HG02798 (cell line): ENCODE measurements around the gene FGD5.
"Not testable (repeated sequence)": the region's sequence is repeated elsewhere in the genome, so short reads cannot be mapped to it uniquely, and the experiment has no call there.

Source experiments
- ATAC-seq: cut with Tn5 transposase; IDR thresholded peaks from one replicate; pipeline ENCODE4 v1.9.1; 2021; ENCODE audit warnings: mild to moderate bottlenecking; ENCODE audit not compliant: unreplicated experiment, poor library complexity

Gene FGD5

DNA sequence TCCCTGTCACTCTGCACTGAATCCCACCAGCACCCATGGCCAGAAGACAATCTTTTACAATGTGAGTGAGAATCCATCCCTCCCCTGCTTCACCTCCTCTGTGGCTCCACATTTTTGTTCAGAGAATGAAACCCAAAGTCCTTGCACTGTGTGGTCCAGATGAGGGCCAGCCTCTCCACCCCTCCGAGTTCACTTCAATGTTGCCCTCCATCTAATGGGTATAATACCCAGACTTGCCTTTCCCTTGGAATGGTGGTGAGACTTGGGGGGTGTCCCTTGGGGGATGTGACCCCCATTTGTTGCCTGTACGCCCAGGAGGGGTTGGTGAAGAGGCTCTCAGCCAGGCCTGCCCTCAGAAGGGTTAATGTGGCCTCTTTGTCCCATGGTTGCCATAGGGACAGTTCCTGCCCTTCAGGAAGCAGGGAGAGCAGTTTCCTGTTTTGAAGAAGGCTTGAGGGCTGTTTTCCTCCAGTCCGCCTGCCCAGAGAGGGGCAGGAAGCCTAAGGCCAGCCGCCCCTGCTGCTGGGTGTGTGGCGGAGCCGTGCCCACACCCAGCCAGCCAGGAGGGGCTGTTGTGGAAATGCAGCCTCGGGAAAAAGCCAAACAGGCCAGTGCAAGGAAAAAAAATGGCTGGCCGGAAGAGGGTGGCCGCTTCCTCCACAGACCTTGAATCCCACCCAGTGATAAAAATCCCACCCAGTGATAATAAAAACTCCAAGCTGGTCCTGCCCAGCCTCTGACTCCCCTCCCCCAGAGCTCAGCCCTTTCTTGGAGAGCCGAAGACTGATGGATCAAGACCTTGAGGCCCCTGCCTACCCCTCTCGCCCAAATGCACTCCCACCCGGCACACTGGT, 14.6 kb upstream of the FGD5 start:
- no peak for ATAC-seq

DNA sequence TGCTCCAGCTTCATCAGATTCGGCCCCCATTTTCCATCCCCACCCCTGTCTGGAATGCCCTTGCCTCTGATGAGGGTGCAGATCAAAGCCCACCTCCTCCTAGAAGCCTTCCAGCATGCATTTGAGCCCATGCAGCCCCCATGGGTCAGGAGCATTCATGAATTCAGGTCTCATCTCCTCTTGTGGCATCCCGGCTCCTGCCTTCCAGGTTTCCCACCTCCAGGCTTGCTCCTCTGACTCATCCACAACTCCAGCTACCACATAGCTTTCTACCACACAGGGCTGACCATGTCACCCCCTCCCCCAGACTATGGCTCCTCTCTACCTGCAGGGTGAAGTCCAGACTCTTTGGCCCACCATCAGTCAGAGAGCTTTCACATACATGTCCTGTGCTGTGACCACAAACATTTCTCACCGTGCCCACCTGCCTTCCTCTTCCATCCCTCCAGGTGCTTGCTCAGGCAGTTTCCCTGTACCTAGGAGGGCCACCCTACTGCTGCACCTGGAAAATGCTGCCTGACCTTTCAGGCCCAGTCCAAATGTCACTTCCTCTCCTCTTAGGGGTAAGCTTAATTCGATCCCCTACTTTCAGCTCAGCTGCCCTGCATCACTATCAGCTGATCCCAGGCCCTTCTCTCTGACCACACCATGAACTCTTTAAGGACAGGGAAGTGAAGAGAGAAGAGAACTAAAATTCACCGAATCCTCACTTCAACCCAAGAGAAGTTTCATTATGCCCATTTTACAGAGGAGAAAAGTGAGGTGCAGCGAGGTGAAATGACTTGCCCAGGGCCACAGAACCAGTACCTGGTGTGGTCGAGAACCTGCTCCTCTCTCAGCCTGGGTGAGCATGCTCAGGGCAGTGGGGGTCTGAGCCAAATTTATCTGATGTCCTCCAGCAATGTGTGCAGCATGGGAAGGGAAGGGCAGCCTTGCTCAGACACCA, 13.7 kb upstream of the FGD5 start:
- no peak for ATAC-seq

DNA sequence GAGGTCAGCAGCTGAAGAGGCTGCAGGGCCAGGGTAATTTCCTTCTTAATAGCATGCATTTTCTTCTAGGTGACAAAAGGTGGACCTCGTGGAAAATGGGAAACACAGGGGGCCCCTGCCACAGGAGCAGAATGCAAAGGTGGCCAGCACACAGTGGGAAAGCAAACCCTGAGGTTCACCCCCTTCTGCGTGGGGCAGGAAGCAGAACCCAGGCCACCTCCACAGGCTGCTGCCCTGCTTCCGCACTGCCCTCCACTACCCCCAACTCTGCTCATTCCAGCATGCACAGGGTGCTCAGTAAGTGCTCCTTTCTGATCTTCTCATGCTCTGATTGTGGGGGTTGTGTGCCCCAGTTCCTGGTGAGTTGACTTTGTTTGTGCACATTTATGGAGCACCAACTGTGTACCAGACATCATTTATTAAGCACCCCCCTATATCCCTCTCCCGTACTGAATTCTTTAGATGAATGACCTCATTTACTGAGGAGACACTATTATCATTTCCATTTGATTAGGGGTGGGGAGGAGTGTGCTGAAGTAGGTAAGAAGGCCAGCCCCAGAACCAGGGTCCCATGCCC, 12.7 kb upstream of the FGD5 start:
- no peak for ATAC-seq

DNA sequence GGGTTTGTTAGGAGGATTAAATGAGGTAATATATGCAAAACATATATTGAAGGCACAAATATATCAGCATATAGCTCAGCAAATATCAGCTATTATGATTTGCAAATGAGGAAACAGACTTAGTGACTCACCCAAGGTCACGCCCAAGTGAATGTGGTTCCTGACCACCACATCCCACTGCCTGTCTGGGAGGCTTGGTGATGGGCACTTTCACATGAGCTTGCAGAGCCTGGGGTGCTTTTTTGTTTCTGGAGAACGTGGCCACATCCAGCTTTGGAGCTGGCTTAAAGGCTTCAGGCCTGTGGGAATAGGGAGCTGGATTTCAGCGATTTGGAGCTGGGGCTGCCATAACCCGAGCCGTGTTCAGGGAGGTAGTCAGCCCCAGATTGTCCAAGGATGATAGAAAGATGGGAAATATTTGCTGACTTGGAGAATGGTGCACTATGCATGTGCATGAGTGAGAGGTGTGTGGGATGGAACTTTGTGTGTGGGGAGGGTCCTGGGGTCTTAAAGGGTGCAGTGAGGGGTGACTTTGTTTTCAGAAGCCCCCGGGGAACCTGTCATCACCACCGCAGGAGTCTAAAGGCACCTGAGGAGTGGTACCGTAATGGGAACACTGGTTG, 12.0 kb upstream of the FGD5 start:
- no peak for ATAC-seq

- ATAC-seq = no peak
These were observed 10.7 kb upstream of the FGD5 start for GRCh38 chr3:14808025-14808424.

DNA sequence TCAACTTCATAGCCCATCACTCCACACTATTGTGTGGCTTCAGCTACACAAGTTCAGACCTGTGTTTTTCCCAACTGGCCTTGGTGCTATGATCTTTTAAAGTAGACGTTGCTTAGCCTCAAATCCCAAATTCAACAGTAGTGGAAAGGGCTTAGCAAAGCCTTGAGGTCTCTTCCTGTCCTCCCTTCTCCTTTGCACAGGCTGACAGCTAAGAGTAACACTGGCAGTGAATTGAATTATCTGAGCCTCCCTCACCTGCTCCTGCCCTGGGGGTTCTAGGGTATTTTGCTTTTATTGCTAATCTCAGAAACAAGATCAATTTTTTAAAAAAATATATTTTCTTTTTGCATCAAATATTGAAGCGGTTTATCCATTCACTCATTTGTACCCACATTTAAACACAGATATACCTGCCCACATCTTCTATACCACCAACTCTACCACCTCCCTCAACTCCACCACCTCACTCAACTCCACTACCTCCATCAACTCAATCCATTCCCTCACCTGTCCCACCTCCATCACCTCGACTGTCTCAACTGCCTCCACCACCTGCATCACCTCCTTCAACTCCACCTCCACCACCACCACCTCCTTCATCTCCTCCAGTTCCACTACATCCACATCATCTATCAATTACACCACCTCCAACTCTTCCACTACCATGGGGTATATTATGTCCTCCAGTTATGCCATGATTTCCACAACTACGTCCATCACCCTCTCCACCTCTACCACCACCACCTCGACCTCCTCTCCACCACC, 10.1 kb upstream of the FGD5 start:
- no peak for ATAC-seq

DNA sequence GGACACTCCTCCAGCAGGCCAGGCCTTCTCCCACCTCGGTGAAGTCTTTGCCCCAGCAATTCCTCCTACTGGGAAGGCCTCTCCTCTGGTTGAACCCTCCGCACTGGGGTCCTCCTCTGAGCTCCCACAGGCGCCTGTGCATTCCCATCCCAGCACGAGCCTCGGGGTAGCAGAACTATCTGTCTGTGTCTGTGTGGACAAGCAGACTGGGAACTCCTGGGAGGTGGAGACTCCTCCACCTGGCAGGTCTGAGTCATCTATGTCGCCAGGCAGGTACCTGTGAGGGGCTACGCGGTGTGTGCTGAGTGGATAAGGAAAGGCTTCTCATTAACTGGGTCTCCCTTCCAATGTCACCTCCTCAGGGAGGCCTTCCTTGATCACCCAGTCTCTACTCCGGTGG, 9.2 kb upstream of the FGD5 start:
- ATAC-seq = not testable (repeated sequence)

GRCh38 chr3:14810070-14810791, 8.5 kb upstream of the FGD5 start:
- ATAC-seq = no peak

DNA sequence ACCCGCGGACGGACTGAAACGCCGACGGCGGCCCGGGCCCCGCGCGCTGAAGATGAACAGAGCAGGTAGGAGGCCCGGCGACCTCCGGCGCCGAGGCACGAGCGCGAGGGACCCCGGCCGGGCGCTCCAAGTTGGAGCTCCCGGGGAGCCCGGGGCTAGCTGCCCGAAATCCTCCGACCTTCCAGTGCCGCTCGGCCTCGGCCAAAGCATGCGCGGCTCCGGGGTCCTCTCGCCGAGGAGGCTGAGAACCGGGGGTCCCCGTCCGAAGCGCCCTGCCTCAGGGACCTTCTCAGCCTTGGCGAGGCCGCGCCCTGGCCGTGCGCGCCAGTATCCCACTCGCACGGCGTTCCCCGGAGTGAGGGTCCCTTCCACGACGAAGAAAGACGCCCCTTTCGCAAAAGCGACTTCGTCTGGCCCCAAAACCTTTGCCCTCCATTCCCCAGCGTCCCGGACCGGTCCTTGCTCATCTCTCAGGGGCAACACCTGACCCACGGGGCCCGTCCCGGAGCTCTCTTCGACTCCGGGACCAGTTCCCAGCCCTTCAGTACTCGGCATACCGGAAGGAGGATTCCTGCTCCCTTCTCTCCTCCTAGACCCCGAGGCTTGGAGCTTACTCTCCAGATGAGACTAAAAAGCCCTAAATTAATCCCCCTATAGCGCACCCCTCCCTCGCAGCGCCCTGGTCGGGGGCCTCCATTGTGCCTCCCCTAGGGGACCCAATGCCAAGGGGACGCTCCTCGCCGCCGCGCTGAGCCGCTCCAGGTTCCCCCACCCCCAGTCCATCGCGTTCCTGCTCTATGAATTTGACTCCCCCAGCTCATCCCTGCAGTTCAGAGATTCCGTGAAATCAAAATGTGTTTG, 7.7 kb upstream of the FGD5 start:
- ATAC-seq = no peak

DNA sequence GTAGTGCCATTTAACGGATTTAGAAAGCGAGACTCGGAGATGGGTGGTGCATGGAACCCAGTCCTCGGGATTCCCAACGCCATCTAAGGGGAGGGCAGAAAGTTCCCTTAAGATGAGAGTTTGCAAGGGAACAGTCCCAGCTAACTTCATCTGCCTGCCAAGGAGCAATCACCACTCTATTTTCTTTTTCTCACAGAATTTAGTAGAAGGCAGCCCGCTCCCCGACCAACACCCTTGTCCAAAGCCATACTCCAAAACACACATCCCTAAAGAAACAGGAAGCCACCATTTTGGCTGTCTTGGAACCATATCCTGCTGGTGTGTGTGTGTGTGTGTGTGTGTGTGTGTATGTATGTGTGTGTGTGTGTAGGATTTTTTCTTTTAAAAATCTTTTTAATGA, 7.1 kb upstream of the FGD5 start:
- no peak for ATAC-seq

GRCh38 chr3:14812196-14812790, 6.5 kb upstream of the FGD5 start:
- no peak for ATAC-seq

DNA sequence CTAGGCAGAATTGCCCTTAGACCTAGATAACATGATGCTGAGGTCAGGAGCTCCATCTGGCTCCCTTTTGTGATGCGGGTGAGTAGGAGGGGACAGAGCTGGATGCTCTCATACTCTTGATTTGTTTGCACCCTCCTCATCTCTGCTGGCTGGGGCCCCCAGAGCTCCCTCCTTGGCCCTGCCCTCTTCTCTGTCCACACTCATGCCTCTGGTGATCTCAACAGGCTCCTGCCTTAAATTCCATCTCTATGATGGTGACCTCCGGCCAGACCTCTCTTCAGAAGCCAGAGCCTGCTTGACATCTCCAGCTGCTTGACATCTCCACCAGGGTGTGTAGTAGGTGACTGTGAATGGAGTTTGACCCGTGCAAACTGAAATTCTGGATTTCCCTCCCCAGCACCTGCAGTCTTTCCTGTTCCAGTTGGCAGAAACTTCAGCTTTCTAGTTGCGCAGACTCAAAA, 4.3 kb upstream of the FGD5 start:
- no peak for ATAC-seq

DNA sequence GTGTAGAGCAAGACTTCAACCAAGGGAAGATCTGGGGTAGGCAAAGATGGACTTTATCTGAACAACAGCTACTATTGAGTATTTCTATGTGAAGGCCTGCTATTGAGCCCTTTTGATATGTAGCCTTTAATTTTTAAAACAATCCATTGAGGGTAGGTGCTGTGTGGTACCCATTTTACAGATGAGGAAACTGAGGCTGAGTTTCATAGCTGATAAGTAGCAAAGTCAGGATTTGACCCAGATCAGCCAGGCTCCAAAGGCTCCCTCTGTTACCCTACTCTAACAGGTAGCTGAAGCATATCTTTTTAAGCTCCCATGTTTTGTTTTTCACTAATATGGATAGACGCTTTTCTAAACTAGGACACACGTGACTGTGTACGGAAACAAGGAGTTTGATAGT, 2.4 kb upstream of the FGD5 start:
- no peak for ATAC-seq

- ATAC-seq = no peak
These were observed 909 bp downstream of the FGD5 start for GRCh38 chr3:14819671-14820070.

DNA sequence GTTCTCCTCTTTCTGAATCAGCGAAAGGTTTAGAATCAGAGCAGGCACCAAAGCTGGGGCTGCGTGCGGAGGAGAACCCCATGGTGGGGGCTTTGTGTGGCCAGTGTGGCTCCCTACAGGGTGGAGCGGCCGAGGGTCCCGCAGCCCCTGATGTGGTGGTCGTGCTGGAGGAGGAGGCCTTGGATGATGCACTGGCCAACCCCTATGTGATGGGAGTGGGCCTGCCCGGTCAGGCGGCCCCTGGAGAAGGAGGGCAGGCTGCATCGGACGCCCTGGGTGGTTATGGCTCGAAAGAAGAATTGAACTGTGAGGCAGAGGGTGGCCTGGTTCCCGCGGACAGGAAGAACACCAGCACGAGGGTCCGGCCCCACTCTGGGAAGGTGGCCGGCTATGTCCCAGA, 1.4 kb downstream of the FGD5 start:
- ATAC-seq = no peak

DNA sequence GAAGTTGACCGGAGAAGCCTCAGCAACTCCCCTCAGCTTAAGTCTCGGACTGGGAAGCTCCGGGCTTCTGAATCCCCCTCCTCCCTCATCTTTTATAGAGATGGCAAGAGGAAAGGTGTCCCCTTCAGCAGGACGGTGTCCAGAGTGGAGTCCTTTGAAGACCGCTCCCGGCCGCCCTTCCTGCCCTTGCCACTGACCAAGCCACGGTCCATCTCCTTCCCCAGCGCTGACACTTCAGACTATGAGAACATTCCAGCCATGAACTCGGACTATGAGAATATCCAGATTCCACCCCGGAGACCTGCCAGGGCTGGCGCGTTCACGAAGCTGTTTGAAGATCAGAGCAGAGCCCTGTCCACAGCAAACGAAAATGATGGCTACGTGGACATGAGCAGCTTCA, 2.4 kb downstream of the FGD5 start:
- ATAC-seq = no peak

- ATAC-seq = no peak
These were observed 3.4 kb downstream of the FGD5 start for GRCh38 chr3:14822134-14822533.
